OCI-LY1 (cell line): Measurements from ENCODE around the gene BCKDHB.

Experiments used
- CTCF ChIP-seq: fragments of 200-600 bp; sonication (generic), shearing (Covaris generic); IDR thresholded peaks from 2 replicates; pipeline ENCODE4 v1.5.1; 2017; ENCODE audit warnings: mild to moderate bottlenecking, antibody characterized with exemption, low read length, moderate library complexity, mixed read lengths
- EZH2 ChIP-seq: fragments of 200-600 bp; sonication (generic), shearing (Covaris generic); IDR thresholded peaks from 2 replicates; pipeline ENCODE4 v1.8.0; 2017; ENCODE audit warnings: borderline replicate concordance, mixed run types, mild to moderate bottlenecking, antibody characterized with exemption, low read length, moderate library complexity, mixed read lengths

- TF ChIP-seq CTCF (no peak), EZH2 (no peak)
These were observed 68.6 kb downstream of the BCKDHB start for GRCh38 chr6:80174900-80175572.
